SU-DHL-6 (cell line): Measurements from ENCODE around the gene IFNE.

Experiments
- EZH2phosphoT487 ChIP-seq: fragments of 200-600 bp; sonication (generic), shearing (Covaris generic); conservative IDR thresholded peaks from 2 replicates; pipeline ENCODE4 v1.6.1; 2018; ENCODE audit warnings: mild to moderate bottlenecking, antibody characterized with exemption, low read length, moderate library complexity, mixed read lengths
- TF ChIP-seq, protein P1 (sequence below): fragments of 200-600 bp; sonication (generic); IDR thresholded peaks from one replicate; pipeline ENCODE4 v1.5.1; 2017; ENCODE audit warnings: antibody characterized with exemption, mild to moderate bottlenecking, low read length, moderate library complexity; ENCODE audit not compliant: insufficient read depth, poor library complexity, severe bottlenecking

DNA sequence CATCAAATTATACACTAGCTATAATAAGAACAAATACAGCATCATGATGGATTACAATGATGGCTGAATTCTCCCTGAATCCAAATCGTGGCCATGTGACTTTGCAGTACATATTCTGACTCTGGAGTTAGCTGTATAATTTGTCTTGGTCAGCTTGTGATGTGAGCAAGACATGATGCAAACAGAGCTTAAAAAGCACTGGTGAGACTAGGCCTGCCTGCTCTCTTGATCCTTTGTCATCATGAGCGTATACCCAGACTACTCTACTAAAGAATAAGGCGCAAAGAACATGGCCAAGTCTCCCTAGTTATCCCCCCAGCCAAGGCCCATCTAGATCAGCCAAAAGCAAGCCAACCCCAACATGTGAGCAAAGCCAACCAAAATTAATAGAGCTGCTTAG, 34.7 kb upstream of the IFNE start:
- TF ChIP-seq, protein P1, sequence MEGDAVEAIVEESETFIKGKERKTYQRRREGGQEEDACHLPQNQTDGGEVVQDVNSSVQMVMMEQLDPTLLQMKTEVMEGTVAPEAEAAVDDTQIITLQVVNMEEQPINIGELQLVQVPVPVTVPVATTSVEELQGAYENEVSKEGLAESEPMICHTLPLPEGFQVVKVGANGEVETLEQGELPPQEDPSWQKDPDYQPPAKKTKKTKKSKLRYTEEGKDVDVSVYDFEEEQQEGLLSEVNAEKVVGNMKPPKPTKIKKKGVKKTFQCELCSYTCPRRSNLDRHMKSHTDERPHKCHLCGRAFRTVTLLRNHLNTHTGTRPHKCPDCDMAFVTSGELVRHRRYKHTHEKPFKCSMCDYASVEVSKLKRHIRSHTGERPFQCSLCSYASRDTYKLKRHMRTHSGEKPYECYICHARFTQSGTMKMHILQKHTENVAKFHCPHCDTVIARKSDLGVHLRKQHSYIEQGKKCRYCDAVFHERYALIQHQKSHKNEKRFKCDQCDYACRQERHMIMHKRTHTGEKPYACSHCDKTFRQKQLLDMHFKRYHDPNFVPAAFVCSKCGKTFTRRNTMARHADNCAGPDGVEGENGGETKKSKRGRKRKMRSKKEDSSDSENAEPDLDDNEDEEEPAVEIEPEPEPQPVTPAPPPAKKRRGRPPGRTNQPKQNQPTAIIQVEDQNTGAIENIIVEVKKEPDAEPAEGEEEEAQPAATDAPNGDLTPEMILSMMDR, result no peak
- TF ChIP-seq EZH2phosphoT487, result no peak
